WERI-Rb-1 (cell line): ENCODE measurements around the gene RFC3.

ENCODE experiments used
- DNase-seq: peaks from one replicate; pipeline ENCODE4 v3.0.0-alpha.2; 2020
- H3K27ac ChIP-seq: fragments of 250-450 bp; sonication (Bioruptor Pico); 2 replicates; pipeline ENCODE4 v1.5.1; 2020; ENCODE audit warnings: mild to moderate bottlenecking, moderate library complexity
- H3K27me3 ChIP-seq: fragments of 250-450 bp; sonication (Bioruptor Pico); 2 replicates; pipeline ENCODE4 v1.5.1; 2021; ENCODE audit warnings: mild to moderate bottlenecking, low read depth, moderate library complexity; ENCODE audit not compliant: insufficient read depth, severe bottlenecking
- H3K36me3 ChIP-seq: fragments of 250-450 bp; sonication (Bioruptor Pico); 2 replicates; pipeline ENCODE4 v1.5.1; 2020; ENCODE audit warnings: mild to moderate bottlenecking, moderate library complexity
- H3K4me3 ChIP-seq: 2 replicates; pipeline ENCODE4 v1.5.1; 2011; ENCODE audit warnings: low read depth, mild to moderate bottlenecking, control low read depth, low read length
- H3K9me3 ChIP-seq: fragments of 250-450 bp; sonication (Bioruptor Pico); 2 replicates; pipeline ENCODE4 v1.5.1; 2021; ENCODE audit warnings: mild to moderate bottlenecking, moderate library complexity; ENCODE audit not compliant: severe bottlenecking
- TF ChIP-seq, protein P1 (sequence below): IDR thresholded peaks from 2 replicates; pipeline ENCODE4 v1.5.1; 2011; ENCODE audit warnings: low read depth, mild to moderate bottlenecking, control low read depth, inconsistent platforms, low read length

The RFC3 gene

DNA sequence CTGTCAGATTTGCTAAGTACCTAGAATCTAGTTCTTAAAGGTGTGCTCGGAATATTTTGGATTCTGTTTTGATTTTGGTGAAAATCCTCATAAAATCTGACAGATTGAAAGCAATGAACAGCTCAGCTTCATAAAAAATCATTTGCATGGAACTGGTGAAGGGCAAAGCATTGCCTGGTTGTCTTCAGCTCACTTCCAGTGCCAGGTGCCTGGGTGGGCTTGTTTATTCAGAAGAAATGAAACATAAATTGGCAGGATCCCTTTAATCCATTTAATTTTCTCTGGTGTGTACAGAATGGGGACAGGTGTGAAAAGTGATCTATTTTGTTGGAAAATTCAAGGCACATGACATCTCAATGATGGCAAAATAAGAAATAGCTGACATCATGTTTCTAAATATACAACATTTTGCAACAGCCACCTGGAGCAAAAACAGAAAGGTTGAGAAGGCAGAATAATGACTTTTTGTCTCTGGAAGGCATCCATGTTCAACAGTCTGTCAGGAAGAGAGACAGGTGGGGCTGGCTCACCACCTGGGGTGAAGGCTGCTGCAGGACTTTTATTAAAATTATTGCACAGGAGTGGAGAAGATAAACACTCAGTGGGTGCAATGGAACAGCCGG is 52.2 kb downstream of the RFC3 start:
- Histone ChIP-seq H3K27me3 (no peaks in the 10 kb centered on the region), H3K36me3 (no peaks in the 10 kb centered on the region), H3K9me3 (no peaks in the 10 kb centered on the region), H3K27ac (peak overlapping the region; percentile 16; the same call in 1 of the 2 replicates), H3K4me3 (no peak overlapping the region)
- TF ChIP-seq, protein P1, sequence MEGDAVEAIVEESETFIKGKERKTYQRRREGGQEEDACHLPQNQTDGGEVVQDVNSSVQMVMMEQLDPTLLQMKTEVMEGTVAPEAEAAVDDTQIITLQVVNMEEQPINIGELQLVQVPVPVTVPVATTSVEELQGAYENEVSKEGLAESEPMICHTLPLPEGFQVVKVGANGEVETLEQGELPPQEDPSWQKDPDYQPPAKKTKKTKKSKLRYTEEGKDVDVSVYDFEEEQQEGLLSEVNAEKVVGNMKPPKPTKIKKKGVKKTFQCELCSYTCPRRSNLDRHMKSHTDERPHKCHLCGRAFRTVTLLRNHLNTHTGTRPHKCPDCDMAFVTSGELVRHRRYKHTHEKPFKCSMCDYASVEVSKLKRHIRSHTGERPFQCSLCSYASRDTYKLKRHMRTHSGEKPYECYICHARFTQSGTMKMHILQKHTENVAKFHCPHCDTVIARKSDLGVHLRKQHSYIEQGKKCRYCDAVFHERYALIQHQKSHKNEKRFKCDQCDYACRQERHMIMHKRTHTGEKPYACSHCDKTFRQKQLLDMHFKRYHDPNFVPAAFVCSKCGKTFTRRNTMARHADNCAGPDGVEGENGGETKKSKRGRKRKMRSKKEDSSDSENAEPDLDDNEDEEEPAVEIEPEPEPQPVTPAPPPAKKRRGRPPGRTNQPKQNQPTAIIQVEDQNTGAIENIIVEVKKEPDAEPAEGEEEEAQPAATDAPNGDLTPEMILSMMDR, result no peak
- no peak for DNase-seq

DNA sequence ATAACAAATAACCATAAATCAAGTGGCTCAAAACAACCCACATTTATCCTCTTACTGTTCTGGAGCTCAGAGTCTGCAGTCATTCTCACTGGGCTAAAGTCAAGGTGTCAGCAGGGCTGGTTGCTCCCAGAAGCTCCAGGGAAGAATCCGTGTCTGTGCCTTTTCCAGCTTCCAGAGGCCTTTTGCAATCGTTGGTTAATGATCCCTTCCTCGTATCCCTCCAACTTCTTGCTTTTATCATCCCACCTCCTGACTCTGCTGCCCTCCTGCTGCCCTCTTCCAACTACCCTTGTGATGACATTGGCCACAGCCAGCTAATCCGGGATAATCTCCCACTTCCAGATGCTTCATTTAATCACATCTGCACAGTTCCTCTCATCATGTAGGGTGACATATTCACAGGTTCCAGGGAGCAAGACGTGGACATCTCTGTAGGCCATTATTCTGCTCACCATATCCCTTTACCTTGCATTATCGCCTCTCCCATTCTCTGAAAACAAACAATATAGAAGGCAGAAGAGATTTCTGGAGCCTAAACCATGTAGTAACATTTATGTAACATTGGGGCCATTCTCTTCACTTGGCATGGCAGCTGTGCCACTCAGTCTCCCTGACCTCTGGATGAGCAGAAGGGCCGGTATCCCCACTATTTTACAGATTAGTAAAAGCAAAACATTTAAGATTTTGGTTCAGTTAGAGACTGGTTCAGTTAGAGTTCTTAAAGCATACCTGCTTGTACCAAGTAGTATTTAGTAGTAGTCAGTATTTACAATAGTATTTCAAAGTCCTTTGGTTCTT is 53.5 kb downstream of the RFC3 start:
- Histone ChIP-seq H3K27ac (peak overlapping the region; percentile 4; the same call in 1 of the 2 replicates), H3K4me3 (no peak overlapping the region), H3K9me3 (no peaks in the 10 kb centered on the region), H3K36me3 (no peaks in the 10 kb centered on the region), H3K27me3 (no peaks in the 10 kb centered on the region)
- TF ChIP-seq, protein P1, result no peak
- peak; percentile 46 for DNase-seq

DNA sequence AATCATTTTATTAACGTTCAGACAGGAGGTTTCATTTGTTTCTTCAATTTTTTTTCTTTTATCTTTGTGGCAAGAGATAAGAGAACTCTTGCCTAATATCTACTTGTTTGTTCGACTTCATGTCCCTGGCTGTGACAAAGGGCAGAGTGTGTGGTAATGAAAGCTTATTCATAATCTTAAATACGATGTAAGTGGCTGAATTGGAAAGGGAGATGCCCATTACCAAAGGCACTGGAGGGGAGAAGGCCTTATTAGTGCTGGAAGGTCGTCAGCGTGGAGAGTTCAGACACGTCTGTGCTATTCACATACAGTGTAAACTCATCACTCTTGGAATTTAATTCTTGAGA is 54.0 kb downstream of the RFC3 start:
- H3K9me3 ChIP-seq, result no peaks in the 10 kb centered on the region
- H3K27ac ChIP-seq, result no peak overlapping the region
- H3K27me3 ChIP-seq, result no peaks in the 10 kb centered on the region
- no peak overlapping the region for H3K4me3 ChIP-seq
- TF ChIP-seq, protein P1, result no peak
- no peak for DNase-seq
- H3K36me3 ChIP-seq, result no peaks in the 10 kb centered on the region

DNA sequence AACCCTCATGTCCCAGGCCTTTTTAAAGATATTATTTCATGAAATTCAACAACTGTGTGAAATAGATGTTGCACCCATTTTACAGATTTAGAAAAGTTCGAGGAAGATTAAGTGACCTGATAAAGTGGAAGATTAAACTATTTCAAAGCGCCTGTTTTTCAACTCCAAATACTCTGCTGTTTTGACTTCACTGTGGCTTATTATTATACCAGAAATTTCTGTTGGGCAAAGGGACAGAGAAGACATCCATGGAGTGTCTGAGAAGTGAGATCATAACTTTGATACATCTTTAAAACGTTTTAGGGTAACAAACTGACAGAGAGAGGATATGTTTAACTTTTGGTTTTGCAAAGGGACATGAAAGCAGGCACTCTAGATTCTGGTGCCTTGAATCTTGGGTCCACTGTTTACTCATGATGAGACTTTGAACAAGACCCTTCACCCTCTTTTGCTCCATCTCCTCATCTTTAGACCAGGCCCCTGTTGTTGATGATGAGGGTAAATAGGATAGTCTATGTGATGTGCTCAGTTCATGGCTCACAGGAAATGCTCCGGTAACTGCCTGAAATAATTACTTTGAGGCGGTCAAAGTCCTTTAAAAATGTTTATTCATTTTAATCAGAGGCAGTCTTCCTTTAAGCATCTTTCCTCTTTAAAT is 55.4 kb downstream of the RFC3 start:
- Histone ChIP-seq H3K27ac (no peak overlapping the region), H3K36me3 (no peaks in the 10 kb centered on the region), H3K9me3 (no peaks in the 10 kb centered on the region), H3K4me3 (no peak overlapping the region), H3K27me3 (no peaks in the 10 kb centered on the region)
- DNase-seq, result no peak
- TF ChIP-seq, protein P1, result no peak

DNA sequence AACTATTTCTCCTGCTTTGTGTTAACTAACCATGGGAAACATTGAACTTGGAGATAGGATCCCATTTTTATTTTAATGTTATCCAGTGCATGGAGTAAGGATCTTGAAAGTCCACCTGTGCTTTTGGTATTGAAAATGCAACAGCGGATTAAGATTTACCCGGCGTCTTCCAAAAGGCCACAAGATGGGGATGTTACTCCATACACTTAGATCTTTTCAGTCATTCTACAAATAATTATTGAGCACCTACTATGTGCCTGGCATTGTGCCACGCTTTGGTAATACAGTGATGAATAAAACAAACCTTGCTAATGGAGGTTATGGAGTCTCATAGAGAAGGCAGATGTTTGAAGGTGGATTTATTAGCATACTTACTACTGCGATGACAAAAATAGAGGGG is 56.9 kb downstream of the RFC3 start:
- Histone ChIP-seq H3K9me3 (no peaks in the 10 kb centered on the region), H3K27me3 (no peaks in the 10 kb centered on the region), H3K27ac (no peak overlapping the region), H3K4me3 (no peak overlapping the region), H3K36me3 (no peaks in the 10 kb centered on the region; the same call in 1 of the 2 replicates)
- TF ChIP-seq, protein P1, result no peak
- no peak for DNase-seq
